Measurements from ENCODE around the gene PAPSS1.

PAPSS1 gene

DNA sequence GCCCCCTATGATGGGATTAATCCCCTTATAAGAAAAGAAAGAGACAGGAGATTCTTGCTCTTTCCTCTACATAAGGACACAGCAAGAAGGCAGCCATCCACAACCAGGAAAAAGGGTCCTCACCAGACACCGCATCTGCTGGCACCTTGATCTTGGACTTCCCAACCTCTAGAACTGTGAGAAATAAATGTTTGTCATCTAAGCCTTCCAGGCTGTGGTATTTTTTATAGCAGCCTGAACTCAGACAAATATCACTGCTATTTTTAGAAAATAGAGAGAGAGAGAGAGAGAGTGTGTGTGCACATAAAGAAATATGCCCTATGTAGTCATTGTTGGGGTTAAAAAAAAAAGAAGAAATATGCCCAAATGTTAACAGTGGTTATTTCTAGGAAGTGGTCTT, 104.2 kb downstream of the PAPSS1 start:
- Histone ChIP-seq H3K9me2 (replicated peaks; ENCODE audit: low read depth, low read length) (no peaks in the 10 kb centered on the region), H3K79me2 (ENCODE audit: insufficient read depth, low read length) (no peaks in the 10 kb centered on the region), H4K20me1 (ENCODE audit: insufficient read depth, low read length, poor library complexity, severe bottlenecking) (no peaks in the 10 kb centered on the region), H3K4me3 (ENCODE audit: low read length, poor library complexity, severe bottlenecking) (no peak overlapping the region), H3K9me3 (ENCODE audit: insufficient read depth, low read depth, low read length) (no peaks in the 10 kb centered on the region), H3K9ac (ENCODE audit: low read depth, low read length, poor library complexity, severe bottlenecking) (no peak overlapping the region), H3K4me1 (ENCODE audit: insufficient read depth, low read length, poor library complexity, severe bottlenecking) (peaks cover 7% of the 10 kb centered on the region), H3F3A (ENCODE audit: low read depth) (no peaks in the 10 kb centered on the region), H3K4me2 (ENCODE audit: low read depth, low read length, poor library complexity, severe bottlenecking) (no peak overlapping the region), H3K36me3 (ENCODE audit: insufficient read depth, low read length) (peaks cover 21% of the 10 kb centered on the region; the same call in 1 of the 2 replicates), H3K27me3 (ENCODE audit: insufficient read depth, low read length, poor library complexity, severe bottlenecking) (no peaks in the 10 kb centered on the region), H2AFZ (ENCODE audit: low read length) (no peak overlapping the region)
- TF ChIP-seq, protein P1, sequence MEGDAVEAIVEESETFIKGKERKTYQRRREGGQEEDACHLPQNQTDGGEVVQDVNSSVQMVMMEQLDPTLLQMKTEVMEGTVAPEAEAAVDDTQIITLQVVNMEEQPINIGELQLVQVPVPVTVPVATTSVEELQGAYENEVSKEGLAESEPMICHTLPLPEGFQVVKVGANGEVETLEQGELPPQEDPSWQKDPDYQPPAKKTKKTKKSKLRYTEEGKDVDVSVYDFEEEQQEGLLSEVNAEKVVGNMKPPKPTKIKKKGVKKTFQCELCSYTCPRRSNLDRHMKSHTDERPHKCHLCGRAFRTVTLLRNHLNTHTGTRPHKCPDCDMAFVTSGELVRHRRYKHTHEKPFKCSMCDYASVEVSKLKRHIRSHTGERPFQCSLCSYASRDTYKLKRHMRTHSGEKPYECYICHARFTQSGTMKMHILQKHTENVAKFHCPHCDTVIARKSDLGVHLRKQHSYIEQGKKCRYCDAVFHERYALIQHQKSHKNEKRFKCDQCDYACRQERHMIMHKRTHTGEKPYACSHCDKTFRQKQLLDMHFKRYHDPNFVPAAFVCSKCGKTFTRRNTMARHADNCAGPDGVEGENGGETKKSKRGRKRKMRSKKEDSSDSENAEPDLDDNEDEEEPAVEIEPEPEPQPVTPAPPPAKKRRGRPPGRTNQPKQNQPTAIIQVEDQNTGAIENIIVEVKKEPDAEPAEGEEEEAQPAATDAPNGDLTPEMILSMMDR (conservative IDR thresholded peaks at IDR 0.05; ENCODE audit: low read length): no peak
- TF ChIP-seq EZH2phosphoT487 (IDR thresholded peaks at IDR 0.05; ENCODE audit: borderline replicate concordance): no peak

DNA sequence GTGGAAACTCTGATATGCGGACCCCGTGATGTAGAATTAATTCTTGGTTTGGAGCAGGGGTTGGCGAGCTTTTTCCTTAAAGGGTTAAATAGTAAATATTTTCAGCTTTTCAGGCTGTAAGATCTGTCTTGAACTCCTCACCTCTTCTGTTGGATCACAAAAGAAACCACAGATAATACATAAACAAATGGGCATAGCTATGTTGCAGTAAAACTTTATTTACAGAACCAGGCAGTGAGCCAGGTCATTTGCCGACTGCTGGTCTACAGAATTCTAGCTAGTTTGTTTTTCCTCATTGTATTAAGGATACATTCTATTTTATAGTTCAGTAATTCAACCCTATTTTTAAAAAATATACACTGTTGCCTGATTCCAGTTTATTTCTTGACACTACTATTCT, 116.6 kb downstream of the PAPSS1 start:
- Histone ChIP-seq H3K4me2 (ENCODE audit: low read depth, low read length, poor library complexity, severe bottlenecking) (no peak overlapping the region), H3K36me3 (ENCODE audit: insufficient read depth, low read length) (no peaks in the 10 kb centered on the region), H2AFZ (ENCODE audit: low read length) (no peak overlapping the region), H3K27me3 (ENCODE audit: insufficient read depth, low read length, poor library complexity, severe bottlenecking) (no peaks in the 10 kb centered on the region), H3K9me3 (ENCODE audit: insufficient read depth, low read depth, low read length) (no peaks in the 10 kb centered on the region), H3K9ac (ENCODE audit: low read depth, low read length, poor library complexity, severe bottlenecking) (no peak overlapping the region), H3F3A (ENCODE audit: low read depth) (no peaks in the 10 kb centered on the region), H3K9me2 (replicated peaks; ENCODE audit: low read depth, low read length) (no peaks in the 10 kb centered on the region), H3K79me2 (ENCODE audit: insufficient read depth, low read length) (no peaks in the 10 kb centered on the region), H3K4me1 (ENCODE audit: insufficient read depth, low read length, poor library complexity, severe bottlenecking) (no peaks in the 10 kb centered on the region), H3K4me3 (ENCODE audit: low read length, poor library complexity, severe bottlenecking) (no peak overlapping the region), H4K20me1 (ENCODE audit: insufficient read depth, low read length, poor library complexity, severe bottlenecking) (no peaks in the 10 kb centered on the region)
- TF ChIP-seq EZH2phosphoT487 (IDR thresholded peaks at IDR 0.05; ENCODE audit: borderline replicate concordance): no peak
- TF ChIP-seq, protein P1 (conservative IDR thresholded peaks at IDR 0.05; ENCODE audit: low read length): no peak

DNA sequence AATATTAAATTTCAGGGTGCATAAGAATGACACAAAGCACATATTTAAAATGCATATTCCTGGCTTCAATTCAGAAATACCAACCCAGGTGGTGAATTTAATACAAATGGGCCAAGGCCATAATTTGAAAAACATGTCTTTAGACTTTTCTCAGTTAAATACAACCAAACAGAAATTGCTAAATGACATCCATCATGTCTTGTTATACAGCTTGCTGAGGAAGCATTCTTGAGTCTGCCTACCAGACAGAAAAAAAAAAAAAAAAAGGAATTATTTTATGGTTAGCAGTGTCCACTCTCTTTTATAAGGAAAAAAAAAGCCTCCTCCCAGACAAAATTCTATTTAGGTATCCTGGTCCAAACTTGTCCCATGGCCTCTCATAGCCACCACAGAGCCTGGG, 119.1 kb downstream of the PAPSS1 start:
- Histone ChIP-seq H3K9me2 (replicated peaks; ENCODE audit: low read depth, low read length) (no peaks in the 10 kb centered on the region), H3K27me3 (ENCODE audit: insufficient read depth, low read length, poor library complexity, severe bottlenecking) (no peaks in the 10 kb centered on the region), H2AFZ (ENCODE audit: low read length) (no peak overlapping the region), H3K36me3 (ENCODE audit: insufficient read depth, low read length) (no peaks in the 10 kb centered on the region), H3K9me3 (ENCODE audit: insufficient read depth, low read depth, low read length) (no peaks in the 10 kb centered on the region), H3F3A (ENCODE audit: low read depth) (no peaks in the 10 kb centered on the region), H3K4me2 (ENCODE audit: low read depth, low read length, poor library complexity, severe bottlenecking) (no peak overlapping the region), H3K4me3 (ENCODE audit: low read length, poor library complexity, severe bottlenecking) (no peak overlapping the region), H4K20me1 (ENCODE audit: insufficient read depth, low read length, poor library complexity, severe bottlenecking) (no peaks in the 10 kb centered on the region), H3K9ac (ENCODE audit: low read depth, low read length, poor library complexity, severe bottlenecking) (no peak overlapping the region), H3K79me2 (ENCODE audit: insufficient read depth, low read length) (no peaks in the 10 kb centered on the region), H3K4me1 (ENCODE audit: insufficient read depth, low read length, poor library complexity, severe bottlenecking) (no peaks in the 10 kb centered on the region)
- TF ChIP-seq, protein P1 (conservative IDR thresholded peaks at IDR 0.05; ENCODE audit: low read length): no peak
- no peak for TF ChIP-seq EZH2phosphoT487 (IDR thresholded peaks at IDR 0.05; ENCODE audit: borderline replicate concordance)

Data from Loucy (cell line).